HPDE6-E6E7 (cell line): Measurements from ENCODE around the gene FMN1.
A peak's percentile ranks its signal among the peaks of the same experiment; 100 is the strongest.

Source experiments
- DNase-seq: peaks from one replicate; pipeline ENCODE4 v3.0.0; 2011; ENCODE audit warnings: missing footprints; ENCODE audit errors: extremely low spot score

Gene FMN1

DNA sequence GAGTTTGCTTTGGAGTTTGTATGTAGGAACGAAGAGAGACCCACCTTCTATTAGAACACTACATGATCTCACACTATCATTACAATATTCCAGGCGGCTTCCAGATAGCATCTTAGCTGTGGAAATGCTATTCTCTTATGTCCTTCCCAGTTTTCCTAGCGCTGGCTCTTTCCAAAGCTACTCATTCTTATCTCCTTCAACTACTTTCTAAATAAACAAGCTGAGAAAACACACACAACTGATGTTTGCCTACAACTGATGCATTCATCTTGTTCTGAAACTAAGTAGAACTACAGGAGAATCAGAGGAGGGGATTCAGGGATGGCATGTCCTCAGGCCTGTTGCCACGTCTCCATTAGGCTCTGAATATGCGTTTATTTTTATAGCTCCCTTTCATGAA, 367.8 kb downstream of the FMN1 start:
- no peak for DNase-seq

DNA sequence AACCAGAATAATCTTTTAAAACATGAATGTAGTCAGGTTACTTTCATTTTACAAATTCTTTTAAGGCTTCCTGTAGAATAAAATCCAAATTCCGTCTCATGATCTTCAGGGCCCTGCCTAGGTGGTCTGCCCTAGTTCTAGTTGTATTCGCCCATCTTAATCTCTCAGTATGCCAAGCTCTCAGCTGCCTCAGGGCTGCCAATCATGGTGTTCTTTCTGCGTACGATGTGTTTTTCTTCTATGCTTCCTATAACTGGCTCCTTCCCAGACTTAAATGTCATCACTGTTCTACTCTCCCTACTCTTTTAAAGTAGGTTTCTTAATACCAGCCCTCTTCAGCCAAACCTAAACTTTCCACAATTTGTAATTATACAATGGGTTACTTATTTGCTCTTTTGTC, 369.3 kb downstream of the FMN1 start:
- no peak for DNase-seq

DNA sequence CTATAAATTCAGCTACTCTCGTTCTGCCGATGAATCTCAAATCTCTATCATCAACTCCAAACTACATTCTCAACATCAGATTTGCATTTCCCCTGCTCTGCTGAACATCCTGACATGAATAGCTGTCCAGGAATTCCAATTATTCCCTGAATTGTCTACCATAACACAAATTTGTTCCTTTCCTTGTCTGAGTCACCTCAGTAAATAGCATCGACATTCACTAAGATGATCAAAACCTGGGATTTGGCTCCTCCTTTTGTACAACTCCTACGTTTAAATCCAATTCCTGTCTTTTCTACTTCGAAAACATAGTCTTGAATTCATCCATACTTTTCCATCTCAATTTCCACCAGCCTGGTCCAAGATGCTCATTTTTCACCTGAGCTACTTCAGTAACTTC, 369.7 kb downstream of the FMN1 start:
- peak; percentile 22 for DNase-seq

- DNase-seq = no peak
Measured at GRCh38 chr15:32823750-32824149, 370.8 kb downstream of the FMN1 start.

- no peak for DNase-seq
Measured at GRCh38 chr15:32822739-32823138, 371.8 kb downstream of the FMN1 start.

DNA sequence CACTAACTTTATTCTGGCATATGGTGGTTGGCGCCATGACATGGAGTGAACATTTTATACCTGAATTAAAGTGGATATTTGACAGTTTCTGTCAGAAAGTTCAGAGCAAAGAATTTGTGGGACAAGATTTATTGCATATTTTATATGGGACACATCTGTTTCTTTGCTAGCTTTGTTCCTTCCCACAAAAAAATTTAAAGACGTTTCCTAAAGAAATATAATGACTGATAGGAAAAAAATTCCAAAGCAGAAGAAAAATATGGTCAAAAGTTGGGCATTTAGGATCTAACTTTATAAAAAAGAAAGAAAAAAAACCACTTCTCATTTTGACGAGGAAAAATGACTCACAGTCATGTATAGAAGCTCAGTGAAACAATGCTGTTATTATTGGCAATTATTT, 375.1 kb downstream of the FMN1 start:
- DNase-seq = no peak

DNA sequence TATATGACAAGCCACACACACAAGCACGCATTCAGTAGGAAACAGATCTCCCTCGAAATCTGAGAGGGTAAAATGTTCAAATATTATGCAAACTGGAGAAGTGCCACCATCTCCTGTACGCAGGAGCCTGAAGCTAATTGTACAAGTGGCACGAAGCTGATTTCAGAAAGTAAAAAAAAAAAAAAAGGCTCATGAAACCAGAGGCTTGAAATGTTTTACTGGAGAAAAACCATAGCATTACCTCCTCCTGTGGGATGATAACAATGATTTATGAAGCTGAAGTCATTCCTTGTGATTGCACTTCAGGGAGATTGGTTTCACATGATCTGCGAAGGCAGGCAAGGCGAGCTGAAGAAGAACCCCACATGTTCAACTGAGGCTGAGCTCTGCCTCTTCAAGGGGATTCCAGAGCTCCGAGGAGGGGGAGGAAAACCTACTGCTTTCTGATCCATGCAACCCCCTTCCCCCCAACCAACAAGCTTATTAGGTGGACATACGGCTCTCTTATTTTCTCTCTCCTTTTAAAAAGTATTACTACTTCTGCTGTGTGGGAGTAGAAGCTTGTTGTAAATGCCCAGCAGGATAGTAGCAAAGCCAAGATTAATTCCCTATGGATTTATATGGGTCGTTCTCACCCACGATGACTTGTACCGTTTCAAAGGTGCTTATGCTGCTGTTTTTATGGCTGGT, 375.6 kb downstream of the FMN1 start:
- DNase-seq = no peak

- no peak for DNase-seq
Measured at GRCh38 chr15:32817577-32817976, 376.9 kb downstream of the FMN1 start.

GRCh38 chr15:32807331-32807730, 387.2 kb downstream of the FMN1 start:
- no peak for DNase-seq

DNA sequence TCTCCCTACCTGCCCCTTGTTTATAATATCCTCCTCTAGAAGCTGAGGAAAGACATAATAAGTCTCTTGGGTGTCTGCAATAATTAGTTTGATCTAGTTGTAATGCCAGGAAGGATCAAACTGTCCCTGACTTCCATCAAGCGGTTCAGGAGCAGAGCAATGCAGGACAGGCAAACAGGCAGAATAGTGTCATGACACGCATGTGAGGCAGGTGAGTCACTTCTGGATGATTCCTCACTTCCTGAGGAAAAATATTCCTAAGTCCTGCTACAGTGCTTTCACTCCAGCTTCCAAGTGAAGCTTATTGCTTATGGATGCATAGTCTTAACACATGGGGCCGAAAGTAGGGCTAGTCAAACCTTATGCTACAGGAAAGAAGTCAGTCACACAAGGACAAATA, 390.9 kb downstream of the FMN1 start:
- no peak for DNase-seq

- no peak for DNase-seq
Measured at GRCh38 chr15:32802286-32802936, 392.1 kb downstream of the FMN1 start.

DNA sequence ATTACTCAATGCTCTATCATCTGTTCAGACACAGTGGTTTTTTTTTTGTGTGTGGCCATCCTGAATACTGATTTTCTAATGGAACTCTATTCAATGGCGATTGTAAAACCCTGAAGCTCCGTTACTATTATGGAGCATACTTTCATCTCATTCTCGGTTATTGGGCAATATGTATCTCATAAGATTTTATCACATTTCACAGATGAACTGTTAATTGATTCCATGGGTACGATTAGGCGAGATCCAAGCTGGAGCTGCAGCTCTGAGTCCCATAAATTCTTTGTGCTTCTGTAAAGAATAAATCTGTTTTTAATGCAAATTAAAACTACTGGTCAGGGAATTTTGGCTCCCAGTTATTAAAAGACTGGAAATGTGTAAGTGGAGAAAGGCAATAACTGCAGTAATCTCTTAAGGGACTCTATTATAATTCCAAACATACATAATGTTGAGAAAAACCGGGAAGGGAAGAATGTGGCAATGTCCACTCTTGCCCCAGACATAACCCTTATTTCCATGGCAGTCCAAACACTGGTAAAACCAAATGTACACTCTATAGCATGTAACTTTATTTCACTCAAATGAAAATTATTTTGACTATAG, 394.5 kb downstream of the FMN1 start:
- DNase-seq = no peak

GRCh38 chr15:32796856-32797255, 397.7 kb downstream of the FMN1 start:
- DNase-seq = no peak

DNA sequence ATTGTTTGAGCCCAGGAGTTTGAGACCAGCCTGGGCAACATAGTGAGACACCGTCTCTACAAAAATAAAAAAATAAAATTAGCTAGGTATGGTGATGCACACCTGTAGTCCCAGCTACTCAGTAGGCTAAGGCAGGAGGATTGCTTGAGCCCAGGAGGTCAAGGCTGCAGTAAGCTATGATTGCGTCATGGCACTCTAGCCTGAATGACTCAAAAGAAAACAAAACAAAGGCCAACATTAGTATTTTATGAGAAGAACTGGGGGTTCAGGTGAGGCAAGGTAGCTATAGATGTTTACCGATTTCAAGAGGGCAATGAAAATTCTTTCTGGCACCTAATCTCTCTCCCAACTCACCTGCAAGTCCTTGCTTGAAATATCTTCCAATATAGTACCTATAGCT, 399.5 kb downstream of the FMN1 start:
- no peak for DNase-seq

DNA sequence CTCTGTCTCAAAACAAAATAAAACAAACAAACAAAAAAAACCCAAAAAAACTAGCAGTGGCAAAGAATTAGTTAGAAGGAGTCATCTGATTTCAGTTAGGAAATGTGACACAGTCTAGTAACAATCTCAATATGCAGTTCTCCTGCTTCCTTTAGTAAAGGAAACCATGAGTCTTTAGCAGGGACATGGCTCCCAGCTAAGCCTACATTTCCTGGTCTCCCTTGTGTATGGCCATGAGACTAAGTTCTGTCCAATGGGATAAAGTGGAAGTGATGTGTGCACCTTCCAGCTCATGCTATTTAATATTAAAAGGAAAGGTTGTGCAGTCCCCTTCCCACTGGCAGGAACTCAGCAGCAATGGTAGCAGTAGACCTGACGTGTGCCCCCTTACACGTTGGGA, 402.1 kb downstream of the FMN1 start:
- DNase-seq = no peak

GRCh38 chr15:32790352-32790999, 404.0 kb downstream of the FMN1 start:
- no peak for DNase-seq

DNA sequence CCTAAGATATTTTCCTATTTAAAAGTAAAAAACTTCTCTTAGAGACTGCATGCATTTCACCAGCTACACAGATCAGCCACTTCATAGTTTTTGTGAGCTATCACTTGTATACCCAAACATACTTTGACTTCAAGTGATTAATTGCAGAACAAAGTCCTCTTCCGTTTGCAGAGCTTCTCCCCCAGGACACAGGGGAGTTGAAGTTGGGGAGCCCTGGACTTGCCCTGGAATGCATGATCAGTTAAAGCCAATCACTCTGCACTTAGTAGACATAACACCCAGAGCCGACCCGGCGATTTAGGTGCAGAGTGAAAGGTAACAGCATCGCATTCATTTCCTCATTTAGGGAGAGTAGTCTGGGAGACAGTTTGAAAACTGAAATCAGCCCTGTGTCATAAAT, 406.6 kb downstream of the FMN1 start:
- DNase-seq = no peak

- DNase-seq = no peak
Measured at GRCh38 chr15:32786906-32787305, 407.6 kb downstream of the FMN1 start.

GRCh38 chr15:32784581-32784980, 409.9 kb downstream of the FMN1 start:
- DNase-seq = no peak

DNA sequence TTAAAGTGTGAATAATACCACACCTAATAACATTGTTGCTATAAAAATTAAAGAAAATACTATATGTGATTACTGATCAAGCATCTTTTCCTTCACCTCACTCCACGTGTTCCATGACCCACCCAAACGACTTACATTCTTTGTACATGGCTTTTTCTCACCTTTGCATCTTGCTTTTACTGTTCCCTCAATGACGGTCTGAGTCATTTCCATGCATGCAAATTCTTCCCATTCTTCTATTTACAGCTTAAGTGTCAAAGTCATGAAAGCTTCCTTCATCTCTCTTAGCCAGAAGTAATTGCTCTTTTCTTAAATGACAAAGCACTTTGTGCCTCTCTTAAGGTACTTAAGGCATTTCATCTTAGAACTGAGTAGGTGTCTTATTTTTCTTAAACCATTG, 412.7 kb downstream of the FMN1 start:
- DNase-seq = no peak

GRCh38 chr15:32778391-32779176, 415.9 kb downstream of the FMN1 start:
- no peak for DNase-seq

- DNase-seq = no peak
Measured at GRCh38 chr15:32775103-32775502, 419.4 kb downstream of the FMN1 start.
